Osteoblast (primary cell): ENCODE results near the gene MPPED2. TPM values are rescaled to one million over a fixed set of nuclear protein-coding genes. Genes with fewer than 3 reads are reported as not detected.

Experiments used
- DNase-seq: peaks from one replicate; pipeline ENCODE4 v3.0.0; 2011; ENCODE audit warnings: low spot score, mixed read lengths; ENCODE audit not compliant: insufficient read length; ENCODE audit errors: missing footprints
- H2AFZ ChIP-seq: 2 replicates; pipeline ENCODE4 v1.6.0; 2011; ENCODE audit warnings: mild to moderate bottlenecking, low read length
- H3K27ac ChIP-seq: 2 replicates; pipeline ENCODE4 v1.5.1; 2011; ENCODE audit warnings: mild to moderate bottlenecking, low read depth, low read length, moderate library complexity
- H3K27me3 ChIP-seq: 2 replicates; pipeline ENCODE4 v1.6.0; 2012; ENCODE audit warnings: mild to moderate bottlenecking, control low read depth, inconsistent platforms, low read length, moderate library complexity; ENCODE audit not compliant: insufficient read depth
- H3K36me3 ChIP-seq: 2 replicates; pipeline ENCODE4 v1.5.1; 2011; ENCODE audit warnings: mild to moderate bottlenecking, low read length, control low read depth, moderate library complexity; ENCODE audit not compliant: insufficient read depth
- H3K4me1 ChIP-seq: 2 replicates; pipeline ENCODE4 v1.5.1; 2011; ENCODE audit warnings: mild to moderate bottlenecking, low read length, control low read depth, moderate library complexity; ENCODE audit not compliant: insufficient read depth
- H3K4me2 ChIP-seq: 2 replicates; pipeline ENCODE4 v1.6.0; 2011; ENCODE audit warnings: mild to moderate bottlenecking, low read length; ENCODE audit not compliant: insufficient read depth
- H3K4me3 ChIP-seq: fragments of 200-600 bp; sonication (generic); 3 replicates; pipeline ENCODE4 v1.5.1; 2012; ENCODE audit warnings: mild to moderate bottlenecking, low read length, inconsistent platforms; ENCODE audit not compliant: insufficient read depth
- H3K79me2 ChIP-seq: 2 replicates; pipeline ENCODE4 v1.6.0; 2012; ENCODE audit warnings: mild to moderate bottlenecking, low read length, control low read depth, inconsistent platforms; ENCODE audit not compliant: insufficient read depth
- H3K9me3 ChIP-seq: 2 replicates; pipeline ENCODE4 v1.5.1; 2011; ENCODE audit warnings: low read depth, low read length, control low read depth
- H4K20me1 ChIP-seq: 2 replicates; pipeline ENCODE4 v1.6.0; 2012; ENCODE audit warnings: mild to moderate bottlenecking, low read length, control low read depth; ENCODE audit not compliant: insufficient read depth
- CTCF ChIP-seq: IDR thresholded peaks from 2 replicates; pipeline ENCODE4 v1.5.1; 2011; ENCODE audit warnings: mild to moderate bottlenecking, low read depth, low read length, moderate library complexity; ENCODE audit errors: extremely low read depth
- total RNA-seq: library from RNA; depleted of rRNA; stranded (reverse); fragments of >200 nt; gene quantifications from 2 replicates; pipeline ENCODE4 v1.2.3, GENCODE V29; 2012

Gene MPPED2
- total RNA-seq, 1 donor: 2.2 TPM

- no peaks in the 10 kb centered on the region for H4K20me1 ChIP-seq
- no peak for TF ChIP-seq CTCF
- H3K27me3 ChIP-seq: no peaks in the 10 kb centered on the region
- H3K4me1 ChIP-seq: no peaks in the 10 kb centered on the region
- H3K36me3 ChIP-seq: no peaks in the 10 kb centered on the region
- H3K27ac ChIP-seq: no peak overlapping the region
- no peak overlapping the region for H3K4me3 ChIP-seq
- DNase-seq: no peak
- no peak overlapping the region for H3K4me2 ChIP-seq
- H3K9me3 ChIP-seq: no peaks in the 10 kb centered on the region
- H3K79me2 ChIP-seq: no peaks in the 10 kb centered on the region
- H2AFZ ChIP-seq: no peak overlapping the region
Measured at GRCh38 chr11:30487200-30487898, 98.8 kb downstream of the MPPED2 start.

GRCh38 chr11:30485756-30486155 is 100.4 kb downstream of the MPPED2 start:
- Histone ChIP-seq H3K4me3 (no peak overlapping the region), H2AFZ (no peak overlapping the region), H3K9me3 (no peaks in the 10 kb centered on the region), H3K36me3 (no peaks in the 10 kb centered on the region), H3K27ac (no peak overlapping the region), H4K20me1 (no peaks in the 10 kb centered on the region), H3K27me3 (no peaks in the 10 kb centered on the region), H3K4me2 (no peak overlapping the region), H3K4me1 (no peaks in the 10 kb centered on the region), H3K79me2 (no peaks in the 10 kb centered on the region)
- DNase-seq: no peak
- TF ChIP-seq CTCF: no peak

- Histone ChIP-seq H3K27me3 (no peaks in the 10 kb centered on the region), H3K27ac (no peak overlapping the region), H3K4me2 (no peak overlapping the region), H4K20me1 (no peaks in the 10 kb centered on the region), H3K36me3 (no peaks in the 10 kb centered on the region), H3K9me3 (no peaks in the 10 kb centered on the region), H3K4me3 (no peak overlapping the region), H3K79me2 (no peaks in the 10 kb centered on the region), H2AFZ (no peak overlapping the region), H3K4me1 (no peaks in the 10 kb centered on the region)
- DNase-seq: no peak
- no peak for TF ChIP-seq CTCF
Measured at GRCh38 chr11:30485222-30485621, 100.9 kb downstream of the MPPED2 start.

- TF ChIP-seq CTCF: no peak
- DNase-seq: no peak
- H3K79me2 ChIP-seq: no peaks in the 10 kb centered on the region
- H3K4me2 ChIP-seq: no peak overlapping the region
- H3K9me3 ChIP-seq: no peaks in the 10 kb centered on the region
- H3K4me3 ChIP-seq: no peak overlapping the region
- H4K20me1 ChIP-seq: no peaks in the 10 kb centered on the region
- H3K36me3 ChIP-seq: no peaks in the 10 kb centered on the region
- H3K4me1 ChIP-seq: no peaks in the 10 kb centered on the region
- H2AFZ ChIP-seq: no peak overlapping the region
- H3K27me3 ChIP-seq: no peaks in the 10 kb centered on the region
- no peak overlapping the region for H3K27ac ChIP-seq
Measured at GRCh38 chr11:30483056-30483455, 103.1 kb downstream of the MPPED2 start.
